Measurements from ENCODE around the gene CDH4. TPM values are rescaled to one million over a fixed set of nuclear protein-coding genes. Genes with fewer than 3 reads are reported as not detected.

The CDH4 gene
- total RNA-seq, 2 donors from 2014 or later = 0.29 to 0.45 TPM

DNA sequence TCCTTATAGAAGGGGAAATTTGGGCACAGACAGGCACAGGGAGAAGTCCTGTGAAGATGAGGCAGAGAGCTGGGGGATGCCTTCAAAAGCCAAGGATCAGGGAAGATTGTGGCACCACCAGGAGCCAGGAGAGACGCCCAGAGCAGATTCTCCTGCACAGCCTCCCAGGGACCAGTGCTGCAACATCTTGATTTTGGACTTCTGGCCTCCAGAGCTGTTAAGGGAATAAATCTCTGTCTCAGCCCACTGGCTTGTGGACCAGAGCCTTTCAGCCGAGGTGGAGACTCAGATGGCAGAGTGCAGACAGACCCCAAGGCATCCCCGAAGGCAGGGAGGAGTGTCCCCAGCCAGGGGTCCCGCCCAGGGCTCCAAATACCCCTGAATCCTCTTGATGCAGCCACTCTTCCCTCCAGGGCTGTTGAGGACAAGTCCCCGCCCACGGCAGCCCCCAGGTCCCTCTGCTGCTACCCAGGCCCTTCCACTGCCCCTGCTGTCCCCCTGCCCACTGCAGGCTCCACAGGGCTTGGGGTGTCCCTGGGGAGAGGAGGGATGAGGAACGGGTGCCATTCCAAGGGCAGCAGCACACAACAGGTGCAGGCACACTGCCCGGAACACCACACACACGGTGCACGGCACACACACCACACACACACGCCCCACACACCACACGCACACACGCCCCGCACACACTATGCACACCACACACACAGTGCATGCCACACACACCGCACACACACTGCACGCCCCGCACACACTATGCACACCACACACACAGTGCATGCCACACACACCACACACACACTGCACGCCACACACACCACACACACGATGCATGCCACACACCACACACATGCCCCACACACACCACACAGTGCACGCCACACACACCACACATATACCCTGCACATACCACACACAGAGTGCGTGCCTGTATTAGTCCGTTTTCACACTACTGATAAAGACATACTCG is 502.2 kb downstream of the CDH4 start:
- Mint-ChIP-seq H3K36me3 (ENCODE audit: low read depth) (no peaks in the 10 kb centered on the region), H3K9me3 (peaks cover 4% of the 10 kb centered on the region), H3K4me1 (no peaks in the 10 kb centered on the region), H3K27ac (no peak overlapping the region), H3K4me3 (no peak overlapping the region), H3K27me3 (no peaks in the 10 kb centered on the region)
- ATAC-seq (replicated peaks) = no peak

DNA sequence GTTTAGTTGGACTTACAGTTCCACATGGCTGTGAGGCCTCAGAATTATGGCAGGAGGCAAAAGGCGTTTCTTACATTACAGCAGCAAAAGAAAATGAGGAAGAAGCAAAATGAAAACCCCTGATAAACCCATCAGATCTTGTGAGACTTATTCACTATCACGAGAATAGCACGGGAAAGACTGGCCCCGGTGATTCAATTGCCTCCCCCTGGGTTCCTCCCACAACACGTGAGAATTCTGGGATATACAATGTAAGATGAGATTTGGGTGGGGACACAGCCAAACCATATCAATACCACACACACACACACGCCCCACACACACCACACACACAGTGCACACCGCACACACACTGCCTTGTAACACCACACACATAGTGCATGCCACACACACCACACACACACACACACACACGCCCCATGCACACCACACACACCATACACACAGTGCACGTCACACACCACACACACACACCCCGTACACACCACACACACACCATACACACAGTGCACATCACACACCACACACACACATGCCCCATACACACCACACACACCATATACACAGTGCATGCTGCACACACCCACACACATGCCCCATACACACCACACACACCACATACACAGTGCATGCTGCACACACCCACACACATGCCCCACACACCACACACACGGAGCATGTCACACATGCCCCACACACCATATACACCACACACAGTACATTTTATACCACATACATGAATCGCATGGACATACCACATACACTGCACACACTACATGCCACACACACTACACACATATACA is 503.1 kb downstream of the CDH4 start:
- Mint-ChIP-seq H3K27ac (no peak overlapping the region), H3K36me3 (ENCODE audit: low read depth) (no peaks in the 10 kb centered on the region), H3K27me3 (no peaks in the 10 kb centered on the region), H3K4me3 (no peak overlapping the region), H3K4me1 (no peaks in the 10 kb centered on the region), H3K9me3 (peaks cover 4% of the 10 kb centered on the region)
- ATAC-seq (replicated peaks) = no peak

DNA sequence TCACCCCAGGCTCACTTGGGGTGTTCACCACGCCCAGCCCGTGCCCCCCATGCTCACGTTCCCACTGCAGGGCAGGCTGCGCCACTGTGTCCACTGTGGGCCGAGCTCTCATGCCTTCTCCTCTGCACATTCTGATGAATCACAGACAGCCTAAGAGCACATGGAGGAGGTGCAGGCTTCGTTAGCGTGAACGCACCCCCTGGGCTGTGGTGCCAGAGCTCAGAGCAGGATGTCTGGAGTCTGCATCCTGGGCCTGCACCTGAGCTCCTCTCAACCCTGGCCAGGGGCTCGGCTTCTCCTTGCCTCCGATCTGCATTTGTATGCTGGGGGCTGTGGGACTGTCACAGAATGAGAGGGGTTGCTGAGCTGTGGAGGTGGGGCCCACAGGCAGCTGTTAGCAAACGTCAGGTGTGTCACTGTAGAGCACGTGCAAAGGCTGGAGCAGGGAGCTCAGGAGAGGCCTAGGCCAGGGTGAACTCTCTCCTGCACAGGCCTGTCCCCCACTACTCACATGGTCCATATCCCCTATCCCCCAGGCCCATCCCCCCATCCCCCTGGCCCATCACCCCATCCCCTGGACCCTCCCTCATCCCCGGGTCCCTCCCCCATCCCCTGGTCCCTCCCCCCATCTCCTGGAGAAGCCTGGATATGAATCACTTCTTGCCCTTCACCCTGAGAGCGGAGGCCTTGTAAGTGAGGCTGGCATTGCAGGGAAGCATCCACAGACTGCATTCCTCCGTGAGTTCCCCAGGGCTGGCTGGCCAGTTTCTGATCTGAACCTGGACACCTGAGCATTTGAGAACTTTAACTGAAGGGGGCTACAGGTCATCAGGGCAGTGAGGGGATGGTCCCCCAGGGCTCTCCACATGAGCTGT is 504.1 kb downstream of the CDH4 start:
- H3K4me3 Mint-ChIP-seq = no peak overlapping the region
- H3K9me3 Mint-ChIP-seq = no peaks in the 10 kb centered on the region
- no peaks in the 10 kb centered on the region for H3K27me3 Mint-ChIP-seq
- ATAC-seq (replicated peaks) = no peak
- H3K36me3 Mint-ChIP-seq (ENCODE audit: low read depth) = no peaks in the 10 kb centered on the region
- H3K4me1 Mint-ChIP-seq = no peaks in the 10 kb centered on the region
- no peak overlapping the region for H3K27ac Mint-ChIP-seq

DNA sequence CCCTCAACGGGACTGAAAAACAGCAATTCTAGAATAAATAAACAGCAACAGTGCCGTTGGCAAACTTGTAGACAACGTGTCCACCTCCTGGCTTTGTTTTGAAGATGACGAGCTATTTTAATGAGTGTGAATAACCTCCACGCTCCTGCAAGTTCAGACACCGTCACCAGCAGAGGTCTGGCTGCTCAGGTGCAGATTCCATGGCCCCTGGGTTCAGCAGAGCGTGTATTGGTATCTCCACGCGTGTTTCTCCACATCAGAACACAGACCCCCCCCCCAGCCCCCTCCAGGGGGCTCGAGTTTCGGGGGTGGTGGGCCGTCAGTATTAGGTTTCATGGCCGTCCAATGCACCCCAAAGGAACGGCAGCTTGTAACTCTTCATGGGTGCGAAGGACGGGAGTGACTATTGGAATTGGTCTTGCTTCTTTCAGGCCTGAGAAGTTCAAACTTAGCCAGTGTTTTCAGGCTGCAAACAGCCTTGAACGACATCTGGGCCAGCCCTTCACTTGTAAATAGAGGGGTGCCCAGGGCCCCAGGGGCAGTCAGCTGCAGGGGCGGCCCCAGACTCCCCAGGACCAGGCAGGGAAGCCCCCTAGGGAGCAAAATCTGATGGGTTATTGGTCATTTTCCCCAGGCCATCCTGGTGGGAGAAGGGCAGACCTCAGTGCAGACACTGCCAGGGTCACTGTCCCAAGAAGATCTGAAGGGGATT is 505.1 kb downstream of the CDH4 start:
- H3K27me3 Mint-ChIP-seq = no peaks in the 10 kb centered on the region
- H3K27ac Mint-ChIP-seq = no peak overlapping the region
- H3K9me3 Mint-ChIP-seq = no peaks in the 10 kb centered on the region
- H3K36me3 Mint-ChIP-seq (ENCODE audit: low read depth) = no peaks in the 10 kb centered on the region
- ATAC-seq (replicated peaks) = no peak
- no peak overlapping the region for H3K4me3 Mint-ChIP-seq
- H3K4me1 Mint-ChIP-seq = no peaks in the 10 kb centered on the region

DNA sequence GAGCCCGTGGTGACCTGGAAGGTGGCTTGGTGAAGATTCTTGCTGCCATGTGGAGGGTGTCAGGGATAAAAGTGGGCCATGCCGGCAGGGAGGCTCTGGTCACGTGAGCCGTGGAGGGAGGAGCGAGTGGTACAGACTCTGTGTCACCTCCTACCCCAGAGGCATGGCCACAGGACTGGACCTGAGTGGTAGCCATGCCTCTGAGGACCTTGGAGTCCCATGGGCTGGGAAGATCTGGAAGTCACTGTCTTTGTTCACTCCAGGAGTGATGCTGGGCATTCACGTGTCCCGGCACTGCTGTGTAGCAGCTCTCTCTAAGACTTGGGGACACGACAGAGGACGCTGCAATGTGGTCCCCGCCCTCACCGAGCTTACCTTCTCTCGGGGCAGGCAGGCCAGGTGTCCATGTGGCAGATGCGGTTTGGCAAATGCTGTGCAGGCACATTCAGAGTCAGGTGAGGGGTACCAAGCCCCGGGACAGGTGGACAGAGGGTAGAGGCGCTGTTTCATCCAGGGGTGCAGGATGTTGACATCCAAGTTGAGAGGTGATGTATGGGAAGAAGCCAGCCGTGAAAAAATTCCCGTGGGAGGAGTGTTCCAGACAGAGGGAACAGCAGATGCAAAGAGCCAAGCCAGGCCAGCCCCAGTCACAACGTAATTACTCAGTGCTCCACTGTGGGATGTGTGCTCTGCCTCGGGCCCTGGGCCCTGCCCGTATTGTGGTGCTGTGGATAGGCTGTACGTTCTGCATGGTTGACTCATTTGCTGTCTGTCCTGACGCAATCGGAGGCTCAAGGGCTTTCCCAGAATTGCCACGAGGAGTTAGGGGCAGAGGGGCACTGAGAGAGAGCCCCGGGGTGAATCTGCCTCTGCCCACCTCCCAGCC is 505.9 kb downstream of the CDH4 start:
- H3K4me3 Mint-ChIP-seq = no peak overlapping the region

DNA sequence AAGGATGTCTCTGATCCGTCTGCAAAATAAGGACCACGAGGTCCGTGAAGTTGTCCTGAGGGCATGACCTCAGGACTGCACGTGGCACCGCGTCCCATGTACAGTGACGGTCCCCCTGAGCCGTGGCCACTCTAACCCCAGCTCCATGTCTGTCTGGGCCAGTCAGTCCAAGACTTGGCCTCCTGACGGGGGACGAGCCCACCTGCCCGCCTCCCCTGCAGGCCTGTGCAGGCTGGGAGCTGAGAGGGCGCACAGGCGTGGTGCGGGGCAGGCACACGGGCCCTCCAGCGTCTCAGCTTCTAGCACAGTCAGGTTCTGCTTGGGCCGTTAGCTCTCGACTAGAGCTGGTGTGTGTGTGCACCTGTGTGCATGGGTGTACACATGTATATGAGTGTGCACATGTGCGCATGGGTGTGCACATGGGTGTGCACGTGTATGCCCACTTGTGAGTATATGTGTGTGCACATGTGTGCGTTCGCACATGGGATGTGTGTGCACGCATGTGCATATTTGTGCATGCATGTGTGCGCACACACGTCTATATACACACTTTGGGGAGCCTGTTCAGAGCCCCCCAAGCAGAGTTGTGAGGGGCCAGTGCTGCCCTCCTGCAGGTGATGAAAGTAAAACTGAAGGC is 506.6 kb downstream of the CDH4 start:
- no peak overlapping the region for H3K27ac Mint-ChIP-seq
- no peaks in the 10 kb centered on the region for H3K9me3 Mint-ChIP-seq
- no peak overlapping the region for H3K4me3 Mint-ChIP-seq
- H3K4me1 Mint-ChIP-seq = no peaks in the 10 kb centered on the region
- H3K36me3 Mint-ChIP-seq (ENCODE audit: low read depth) = no peaks in the 10 kb centered on the region
- peaks cover 3% of the 10 kb centered on the region for H3K27me3 Mint-ChIP-seq
- ATAC-seq (replicated peaks) = no peak

More for the DNA sequence above, 505.9 kb downstream of the CDH4 start:
- Mint-ChIP-seq H3K36me3 (ENCODE audit: low read depth) (no peaks in the 10 kb centered on the region), H3K4me1 (no peaks in the 10 kb centered on the region), H3K27ac (no peak overlapping the region), H3K27me3 (no peaks in the 10 kb centered on the region), H3K9me3 (no peaks in the 10 kb centered on the region)
- ATAC-seq (replicated peaks) = no peak

DNA sequence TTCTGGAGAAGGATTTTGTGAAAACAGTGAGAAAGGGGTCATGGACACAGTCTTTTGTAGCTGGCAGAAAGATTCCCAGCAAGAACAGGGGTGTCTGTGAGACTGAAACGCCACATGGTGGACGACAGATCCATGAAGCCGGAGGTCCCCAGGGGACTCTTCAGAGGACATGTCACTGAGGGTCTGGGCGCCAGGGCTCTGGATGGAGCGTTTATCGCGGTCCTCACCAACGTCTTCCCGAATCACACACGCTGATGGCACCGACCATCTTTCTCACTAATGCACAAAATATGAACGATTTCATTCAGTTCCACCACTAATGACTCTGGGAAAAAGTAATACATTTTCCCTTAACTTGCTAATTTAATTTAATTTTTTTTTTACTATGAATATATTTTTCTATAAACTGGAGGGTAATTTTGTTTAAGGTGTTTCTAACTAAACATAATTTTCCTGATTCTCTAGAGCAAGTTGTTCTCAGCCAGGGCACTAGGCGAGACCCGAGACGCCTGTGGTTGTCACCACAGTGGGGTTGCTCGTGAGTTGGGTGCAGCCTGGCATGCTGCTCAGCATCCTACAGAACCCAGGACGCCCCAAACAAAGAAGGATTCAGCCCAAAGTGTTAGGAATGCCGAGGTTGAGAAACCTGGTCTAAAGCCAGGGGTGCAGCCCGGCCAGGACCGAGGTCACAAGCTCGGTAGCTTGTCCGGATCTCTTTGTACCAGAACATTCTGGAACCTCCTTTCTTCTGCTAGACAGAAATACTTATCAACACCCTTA is 507.4 kb downstream of the CDH4 start:
- Mint-ChIP-seq H3K36me3 (ENCODE audit: low read depth) (no peaks in the 10 kb centered on the region), H3K27me3 (peaks cover 3% of the 10 kb centered on the region), H3K27ac (no peak overlapping the region)

DNA sequence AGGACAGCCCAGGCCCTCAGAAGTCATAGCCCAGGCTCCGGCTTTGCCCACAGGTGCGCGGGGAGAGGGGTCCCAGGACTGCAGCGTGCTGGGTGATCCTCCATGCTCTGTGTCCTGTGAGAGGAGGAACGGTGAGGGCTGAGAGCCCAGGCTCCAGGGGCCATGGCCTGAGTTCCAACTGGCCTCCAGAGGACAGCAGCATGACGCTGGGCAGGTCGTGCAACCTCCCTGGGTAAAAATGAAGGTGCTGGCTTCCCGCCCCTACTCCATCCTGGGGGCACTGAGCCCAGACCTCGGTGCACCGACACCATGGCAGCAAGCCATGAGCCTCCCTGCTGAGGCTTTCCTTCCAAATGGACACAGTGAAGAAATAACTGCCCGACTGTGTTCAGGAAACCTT is 508.3 kb downstream of the CDH4 start:
- peaks cover 3% of the 10 kb centered on the region for H3K27me3 Mint-ChIP-seq
- H3K36me3 Mint-ChIP-seq (ENCODE audit: low read depth) = no peaks in the 10 kb centered on the region
- H3K27ac Mint-ChIP-seq = no peak overlapping the region
- H3K4me3 Mint-ChIP-seq = no peak overlapping the region
- H3K9me3 Mint-ChIP-seq = no peaks in the 10 kb centered on the region
- ATAC-seq (replicated peaks) = no peak
- no peaks in the 10 kb centered on the region for H3K4me1 Mint-ChIP-seq

More for the DNA sequence above, 507.4 kb downstream of the CDH4 start:
- H3K9me3 Mint-ChIP-seq = no peaks in the 10 kb centered on the region
- no peak overlapping the region for H3K4me3 Mint-ChIP-seq
- H3K4me1 Mint-ChIP-seq = no peaks in the 10 kb centered on the region
- ATAC-seq (replicated peaks) = no peak

DNA sequence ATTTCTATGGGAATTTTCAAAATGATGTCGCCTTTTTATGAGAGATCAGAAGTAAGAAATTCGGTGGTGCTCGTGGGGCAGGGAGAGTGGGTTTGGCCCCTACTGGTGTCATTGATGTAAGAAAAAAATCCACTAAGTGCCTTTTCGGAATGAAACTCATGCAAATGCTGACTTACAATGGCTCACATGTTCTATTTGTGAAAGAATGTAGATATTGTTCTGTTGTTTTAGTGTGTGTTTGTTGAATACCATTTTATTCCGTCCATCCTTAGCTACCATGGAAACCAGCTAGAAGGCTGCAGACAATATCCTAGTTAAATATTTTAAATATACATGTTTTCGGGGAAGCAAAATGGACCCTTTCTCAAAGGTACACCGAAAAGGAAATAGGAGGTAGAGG is 508.7 kb downstream of the CDH4 start:
- H3K4me1 Mint-ChIP-seq = no peaks in the 10 kb centered on the region
- no peak overlapping the region for H3K27ac Mint-ChIP-seq
- no peaks in the 10 kb centered on the region for H3K36me3 Mint-ChIP-seq (ENCODE audit: low read depth)
- no peaks in the 10 kb centered on the region for H3K9me3 Mint-ChIP-seq
- no peak for ATAC-seq (replicated peaks)
- no peak overlapping the region for H3K4me3 Mint-ChIP-seq
- H3K27me3 Mint-ChIP-seq = peaks cover 3% of the 10 kb centered on the region

DNA sequence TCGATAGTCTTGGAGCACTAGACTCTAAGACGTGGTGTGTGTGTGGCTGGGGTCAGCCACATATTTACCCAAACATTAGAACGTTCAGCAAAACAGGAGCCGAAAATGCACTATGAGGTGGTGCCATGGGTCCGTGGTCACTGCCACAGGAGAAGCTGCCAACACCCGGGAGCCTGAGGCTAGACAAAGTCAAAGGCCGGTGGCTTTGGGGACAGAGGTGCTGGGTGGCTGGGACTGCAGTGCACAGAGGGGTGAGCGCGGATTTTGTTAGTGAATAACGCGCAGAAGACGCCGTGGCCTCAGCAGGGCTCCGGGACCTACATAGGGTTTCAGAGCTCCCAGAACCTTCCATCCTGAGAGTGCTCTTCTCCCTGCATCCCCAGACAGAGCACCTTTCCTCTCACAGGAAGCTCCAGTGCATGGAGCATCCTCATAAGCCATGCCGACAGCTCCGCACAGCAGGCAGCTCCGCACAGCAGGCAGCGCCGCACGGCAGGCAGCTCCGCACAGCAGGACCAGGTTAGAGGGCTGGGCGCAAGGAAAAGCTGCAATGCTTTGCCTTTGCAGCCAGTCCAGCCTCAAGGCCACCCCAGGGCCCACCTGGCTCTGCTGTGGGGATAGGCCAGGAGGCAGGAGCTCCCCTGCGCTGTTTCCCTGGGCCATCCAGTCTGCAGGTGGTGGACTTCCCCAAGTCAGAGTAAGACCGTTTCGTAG is 509.5 kb downstream of the CDH4 start:
- Mint-ChIP-seq H3K4me3 (no peak overlapping the region), H3K27ac (no peak overlapping the region), H3K9me3 (no peaks in the 10 kb centered on the region), H3K27me3 (peaks cover 5% of the 10 kb centered on the region), H3K4me1 (no peaks in the 10 kb centered on the region), H3K36me3 (ENCODE audit: low read depth) (no peaks in the 10 kb centered on the region)
- ATAC-seq (replicated peaks) = no peak

DNA sequence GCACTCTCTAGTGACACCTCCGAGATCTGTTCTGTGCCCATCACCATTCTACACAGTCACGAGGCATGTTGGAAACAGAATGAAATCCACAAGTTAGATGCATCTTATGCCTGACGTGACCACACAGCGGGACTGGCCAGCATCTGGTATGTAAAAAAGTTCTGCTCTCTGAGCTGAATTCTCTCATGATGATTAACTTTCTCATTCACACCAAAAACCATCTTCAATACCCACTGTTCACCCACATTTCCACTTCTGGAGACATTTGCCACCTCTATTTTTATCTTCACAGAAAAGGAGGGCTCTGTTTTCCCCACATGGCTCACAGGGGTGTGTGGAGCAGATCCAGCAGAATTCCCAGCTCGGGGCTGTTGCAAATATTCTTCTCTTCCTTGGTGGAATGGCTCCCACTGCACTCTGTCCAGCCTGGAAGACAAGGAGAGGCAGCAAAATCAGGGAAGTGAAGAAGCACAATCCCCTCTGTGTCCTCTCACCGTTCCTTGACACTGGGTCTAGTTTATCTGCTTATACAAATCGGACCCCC is 510.2 kb downstream of the CDH4 start:
- H3K27ac Mint-ChIP-seq = no peak overlapping the region
- no peak overlapping the region for H3K4me3 Mint-ChIP-seq
- no peaks in the 10 kb centered on the region for H3K9me3 Mint-ChIP-seq
- ATAC-seq (replicated peaks) = no peak
- H3K27me3 Mint-ChIP-seq = peaks cover 6% of the 10 kb centered on the region
- no peaks in the 10 kb centered on the region for H3K36me3 Mint-ChIP-seq (ENCODE audit: low read depth)
- no peaks in the 10 kb centered on the region for H3K4me1 Mint-ChIP-seq
